Breast epithelium (tissue), 3 donors: Measurements from ENCODE around the gene IRAK3.

Source experiments
- POLR2A ChIP-seq: fragments of 450-650 bp; IDR thresholded peaks from one replicate; pipeline ENCODE4 v1.6.1; 2016; ENCODE audit warnings: antibody characterized with exemption, mild to moderate bottlenecking, moderate library complexity
- TF ChIP-seq, protein P1 (sequence below), 3 donors: fragments of 450-650 bp; IDR thresholded peaks; one replicate each; pipeline ENCODE4 v1.5.1; 2016 to 2017; ENCODE audit warnings: antibody characterized with exemption in 3 of 3, mild to moderate bottlenecking in 3 of 3, moderate library complexity in 3 of 3

- TF ChIP-seq, protein P1, sequence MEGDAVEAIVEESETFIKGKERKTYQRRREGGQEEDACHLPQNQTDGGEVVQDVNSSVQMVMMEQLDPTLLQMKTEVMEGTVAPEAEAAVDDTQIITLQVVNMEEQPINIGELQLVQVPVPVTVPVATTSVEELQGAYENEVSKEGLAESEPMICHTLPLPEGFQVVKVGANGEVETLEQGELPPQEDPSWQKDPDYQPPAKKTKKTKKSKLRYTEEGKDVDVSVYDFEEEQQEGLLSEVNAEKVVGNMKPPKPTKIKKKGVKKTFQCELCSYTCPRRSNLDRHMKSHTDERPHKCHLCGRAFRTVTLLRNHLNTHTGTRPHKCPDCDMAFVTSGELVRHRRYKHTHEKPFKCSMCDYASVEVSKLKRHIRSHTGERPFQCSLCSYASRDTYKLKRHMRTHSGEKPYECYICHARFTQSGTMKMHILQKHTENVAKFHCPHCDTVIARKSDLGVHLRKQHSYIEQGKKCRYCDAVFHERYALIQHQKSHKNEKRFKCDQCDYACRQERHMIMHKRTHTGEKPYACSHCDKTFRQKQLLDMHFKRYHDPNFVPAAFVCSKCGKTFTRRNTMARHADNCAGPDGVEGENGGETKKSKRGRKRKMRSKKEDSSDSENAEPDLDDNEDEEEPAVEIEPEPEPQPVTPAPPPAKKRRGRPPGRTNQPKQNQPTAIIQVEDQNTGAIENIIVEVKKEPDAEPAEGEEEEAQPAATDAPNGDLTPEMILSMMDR (IDR thresholded peaks at IDR 0.05) = peak in 1 of 3 donors; percentile 14
- no peak for TF ChIP-seq POLR2A
These were observed 90.2 kb downstream of the IRAK3 start for GRCh38 chr12:66279123-66279712.
